ENCODE data around the gene BIK.

Gene BIK

DNA sequence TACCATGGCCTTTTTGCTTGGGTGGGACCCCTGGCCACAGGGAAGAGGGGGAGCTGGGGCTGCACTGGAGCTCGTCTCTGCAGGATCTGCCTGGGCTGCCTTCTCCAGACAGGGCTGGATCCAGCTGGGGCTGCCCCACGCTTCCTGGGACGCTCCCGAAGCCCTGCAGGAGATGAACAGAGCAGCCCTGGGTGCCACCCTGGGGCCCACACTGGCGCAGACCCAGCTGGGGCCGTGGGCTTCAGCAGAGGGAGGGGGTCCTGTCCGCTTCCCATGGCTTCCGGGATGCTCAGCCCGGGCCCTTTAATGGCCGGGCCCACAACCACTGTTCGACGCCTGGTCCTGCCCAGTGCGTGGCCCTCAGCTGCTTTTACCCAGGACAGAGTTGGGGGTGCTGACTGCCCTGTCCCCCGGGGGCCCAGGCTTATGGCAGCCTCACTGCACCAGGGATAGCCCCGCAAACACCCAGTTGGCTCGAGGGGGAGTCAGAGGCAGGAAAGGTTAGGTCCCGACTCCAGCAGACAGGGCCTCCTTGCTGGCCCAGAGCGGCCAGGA is 52.8 kb downstream of the BIK start:
- no peak for DNase-seq

DNA sequence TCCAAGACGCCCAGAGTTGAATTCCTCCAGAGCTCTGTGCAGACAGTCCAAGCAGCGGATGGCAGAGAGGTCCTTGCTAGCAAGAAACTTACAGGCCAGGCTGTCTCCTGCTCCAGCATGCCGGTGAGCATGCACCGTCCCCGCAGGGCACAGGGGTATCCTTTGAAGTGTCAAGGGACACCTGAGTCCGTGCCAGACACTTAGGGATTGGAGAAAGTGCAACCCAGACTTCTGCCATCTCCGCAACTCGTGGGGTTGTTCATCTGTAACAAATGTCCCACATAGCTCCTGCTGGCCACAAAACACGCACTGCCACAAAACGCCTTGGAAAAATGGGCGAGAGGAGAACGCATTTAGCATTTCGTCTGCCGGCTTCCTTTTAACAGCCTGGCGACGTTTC is 54.1 kb downstream of the BIK start:
- no peak for DNase-seq

DNA sequence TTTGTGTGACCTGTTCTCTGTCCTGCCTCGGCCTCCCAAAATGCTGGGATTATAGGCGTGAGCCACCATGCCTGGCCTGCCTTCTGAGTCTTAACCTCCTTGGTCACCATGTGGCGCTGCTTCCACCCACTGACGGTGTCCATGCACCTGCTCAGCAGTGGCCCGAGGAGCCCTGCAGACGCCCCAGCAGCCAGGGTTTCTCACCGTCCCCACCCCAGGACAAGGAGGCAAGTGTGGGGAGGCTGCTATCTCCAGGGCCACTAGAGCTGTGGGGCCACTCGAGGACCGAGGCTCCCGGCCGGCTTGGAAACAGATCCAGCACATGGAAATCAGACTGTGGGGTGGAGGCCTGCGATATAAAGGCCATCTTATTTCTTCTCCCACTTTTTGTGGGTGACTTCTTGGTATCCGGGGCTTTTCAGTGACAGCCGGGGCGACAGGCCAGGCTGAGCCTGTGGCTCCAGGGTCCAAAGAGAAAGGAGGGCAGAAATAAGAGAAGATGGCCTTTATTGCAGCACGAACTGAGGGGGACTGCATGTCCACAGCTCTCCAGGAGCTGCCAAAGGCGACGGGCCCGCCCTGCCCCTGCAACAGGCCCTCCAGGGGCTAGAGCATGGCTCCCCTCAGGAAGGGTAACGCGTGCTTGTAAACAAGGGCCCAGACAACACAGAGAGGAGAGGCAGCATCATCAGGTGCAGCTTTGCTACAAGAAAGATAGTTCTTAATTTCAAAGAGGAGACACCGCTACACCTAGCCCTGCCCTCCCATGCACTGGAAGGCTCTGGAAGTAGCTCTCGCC is 55.8 kb downstream of the BIK start:
- DNase-seq = no peak

DNA sequence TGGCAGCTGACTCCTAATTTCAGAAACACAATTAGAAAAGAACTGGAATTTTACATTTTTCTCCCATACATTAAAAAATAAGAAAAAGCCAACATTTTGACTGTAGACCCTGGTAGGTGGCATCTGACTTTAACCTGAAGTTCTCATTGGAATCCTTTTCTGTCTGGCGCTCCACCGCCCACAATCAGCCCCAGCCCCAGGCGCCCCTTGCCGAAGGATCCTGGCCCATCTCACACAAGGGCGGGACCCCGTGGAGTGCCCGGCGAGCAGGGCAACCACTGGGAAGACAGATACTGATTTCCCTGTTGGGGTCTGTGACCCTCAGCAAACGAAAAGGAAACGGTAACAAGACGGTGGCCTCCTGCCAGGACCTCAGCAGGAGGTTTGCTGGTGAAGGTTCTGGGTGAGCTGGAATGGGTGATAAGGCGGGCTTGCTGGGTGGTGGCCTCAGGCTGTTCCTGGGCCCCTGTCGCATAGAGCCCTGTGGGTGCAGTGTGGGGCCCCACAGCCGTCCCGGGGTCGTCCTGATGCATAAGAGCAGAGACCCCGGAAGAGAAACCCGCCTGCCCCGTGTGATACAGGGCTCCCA is 56.5 kb downstream of the BIK start:
- DNase-seq = no peak

DNA sequence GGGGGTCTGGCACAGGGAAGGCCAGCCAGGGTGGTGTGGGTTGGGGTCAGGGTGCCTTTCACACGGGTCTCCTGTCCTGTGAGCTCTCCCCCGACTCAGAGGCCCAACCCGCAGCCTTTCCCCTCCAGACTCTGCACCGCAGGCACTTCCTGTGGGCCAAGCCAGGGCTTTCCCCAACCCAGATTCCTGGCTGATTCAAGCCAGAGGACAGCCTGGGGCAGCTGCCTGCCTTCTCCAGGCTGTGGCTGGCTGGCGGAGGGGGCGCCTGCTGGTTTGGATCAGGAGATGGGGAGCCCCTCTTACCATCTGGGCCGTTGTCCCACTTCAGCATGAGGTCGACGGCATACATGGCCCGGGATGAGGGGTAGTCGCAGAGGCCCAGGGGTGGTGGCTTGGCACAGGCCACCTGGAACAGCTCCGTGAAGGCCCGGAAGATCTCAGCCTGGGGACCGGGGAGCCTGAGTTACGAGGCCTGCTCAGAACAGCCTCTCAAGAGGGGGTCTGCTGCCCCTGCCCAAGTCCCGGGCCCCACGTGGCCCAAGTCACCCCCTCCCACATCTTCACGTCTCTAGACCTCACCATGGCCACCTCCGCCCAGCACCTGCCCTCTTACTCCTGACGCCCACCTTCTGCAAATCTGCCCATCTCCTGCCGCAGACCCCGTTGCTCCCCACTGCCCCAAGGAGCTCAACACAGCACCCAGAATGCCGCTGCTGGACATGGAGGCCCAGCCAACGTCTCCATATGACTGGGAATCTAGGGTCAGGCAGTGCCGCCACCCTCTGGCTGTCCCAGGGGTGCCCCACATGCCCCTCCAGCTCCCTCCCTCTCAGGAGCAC is 58.1 kb downstream of the BIK start:
- DNase-seq = no peak

DNA sequence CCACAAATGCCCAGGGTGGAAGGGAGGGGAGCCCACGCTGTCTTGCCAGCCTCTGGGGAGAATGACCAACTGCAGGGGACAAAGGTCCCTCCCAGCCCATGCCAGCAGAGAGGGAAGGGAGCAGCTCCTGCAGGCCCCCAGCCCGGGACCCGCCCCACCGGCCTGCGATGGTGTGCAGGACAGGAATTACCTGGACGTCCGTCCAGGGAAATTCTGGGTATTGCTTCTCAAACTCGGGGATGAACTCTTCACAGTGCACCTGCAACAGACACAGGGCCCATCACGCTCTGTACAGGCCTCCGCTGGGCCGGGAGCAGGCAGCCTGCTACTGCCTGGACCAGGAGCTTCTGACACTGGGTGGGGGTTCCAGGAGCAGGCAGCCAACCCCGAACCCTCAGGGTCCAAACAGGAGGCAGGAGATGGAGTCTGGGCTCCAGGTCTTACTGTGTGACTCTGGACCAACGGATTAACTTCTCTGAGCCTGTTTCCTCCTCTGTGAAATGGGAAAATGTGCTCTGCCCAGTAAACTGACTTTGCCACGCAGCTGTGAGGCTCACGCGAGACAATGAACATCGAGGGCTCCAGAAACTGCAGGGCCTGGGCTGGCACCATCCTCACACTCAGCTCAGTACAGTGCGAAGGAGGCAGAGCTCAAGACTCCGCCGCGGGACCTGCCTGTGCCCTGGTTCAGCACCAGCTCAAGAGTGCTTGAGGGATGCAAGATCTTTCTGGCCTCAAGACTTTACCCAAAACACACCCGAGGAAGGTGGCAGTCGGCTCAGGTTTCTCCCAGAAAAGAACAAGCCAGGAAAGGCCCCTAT is 59.0 kb downstream of the BIK start:
- DNase-seq = no peak

DNA sequence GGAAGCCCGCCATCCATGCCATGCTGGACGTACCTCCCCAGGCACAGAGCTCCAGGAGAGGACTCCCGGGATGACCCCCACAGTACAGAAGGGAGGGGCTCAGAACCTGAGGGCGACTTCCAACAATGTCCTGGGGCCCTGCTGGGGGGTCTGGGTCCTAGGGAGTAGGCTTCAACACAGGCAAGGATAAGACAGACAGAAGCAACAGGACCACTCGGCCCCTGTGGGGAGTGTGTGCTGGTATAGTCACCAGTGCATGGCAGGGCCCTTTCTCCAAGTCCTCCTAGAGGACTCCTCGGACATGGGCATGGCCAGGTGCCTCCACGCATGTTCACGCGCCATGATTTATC is 59.6 kb downstream of the BIK start:
- no peak for DNase-seq

DNA sequence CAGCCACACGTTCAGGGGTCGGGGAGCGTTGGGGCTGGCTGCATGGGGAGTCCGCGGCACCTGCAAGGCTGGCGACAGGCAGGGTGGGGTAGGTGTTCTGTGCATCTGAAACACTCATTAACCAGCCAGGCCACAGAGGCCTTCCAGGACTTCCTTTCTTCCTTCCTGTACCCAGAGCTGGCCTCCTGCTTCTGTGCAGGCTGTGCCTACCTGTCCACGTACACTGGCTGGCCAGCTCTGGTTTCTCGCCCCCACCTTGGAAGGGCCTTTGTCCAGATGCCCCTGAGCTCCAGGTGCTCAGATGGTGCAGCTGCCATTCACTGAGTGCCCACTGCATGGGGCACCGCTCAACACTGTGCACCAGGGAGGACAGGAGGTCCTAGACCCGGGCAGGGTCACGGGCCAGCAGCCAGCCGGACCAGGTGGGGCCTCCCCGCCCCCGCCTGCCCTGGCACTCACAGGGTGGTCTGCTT is 60.5 kb downstream of the BIK start:
- no peak for DNase-seq

DNA sequence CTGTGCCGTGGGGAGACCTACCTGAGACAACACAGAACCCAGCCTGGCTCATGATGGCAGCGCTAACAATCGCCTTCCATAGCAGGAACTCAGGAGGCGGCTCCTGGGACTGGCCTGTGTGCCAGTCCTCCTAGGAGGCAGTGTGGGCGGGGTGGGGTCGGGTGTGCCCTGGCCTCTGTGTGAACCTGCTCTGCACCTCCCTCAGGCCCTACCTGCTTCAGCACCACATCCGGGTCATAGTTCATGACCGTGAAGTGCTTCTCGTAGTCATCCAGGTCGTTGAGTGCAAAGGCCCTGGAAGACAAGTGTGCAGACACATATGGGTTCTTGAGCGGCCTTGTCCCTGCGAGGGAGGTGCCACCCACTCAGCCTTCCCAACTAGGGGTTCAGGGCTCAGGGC is 61.1 kb downstream of the BIK start:
- no peak for DNase-seq

DNA sequence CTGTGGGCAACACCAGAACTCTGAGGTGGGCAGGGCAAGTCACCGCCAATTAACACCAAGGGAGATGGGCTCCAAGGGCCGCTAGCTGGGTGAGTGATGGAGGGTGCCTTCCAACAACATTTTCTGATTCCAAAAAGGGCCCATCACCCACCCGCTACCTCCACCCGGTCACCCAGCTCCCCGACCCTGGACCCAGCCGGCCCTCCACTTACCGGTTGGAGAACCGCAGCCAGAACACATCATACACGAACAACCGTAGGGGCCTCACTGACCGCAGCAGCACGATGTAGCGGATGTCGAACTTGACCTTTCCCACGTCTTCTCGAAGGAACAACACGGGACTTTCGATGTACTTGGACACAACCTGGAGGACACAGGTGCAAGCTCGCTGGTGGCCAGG is 61.6 kb downstream of the BIK start:
- no peak for DNase-seq

DNA sequence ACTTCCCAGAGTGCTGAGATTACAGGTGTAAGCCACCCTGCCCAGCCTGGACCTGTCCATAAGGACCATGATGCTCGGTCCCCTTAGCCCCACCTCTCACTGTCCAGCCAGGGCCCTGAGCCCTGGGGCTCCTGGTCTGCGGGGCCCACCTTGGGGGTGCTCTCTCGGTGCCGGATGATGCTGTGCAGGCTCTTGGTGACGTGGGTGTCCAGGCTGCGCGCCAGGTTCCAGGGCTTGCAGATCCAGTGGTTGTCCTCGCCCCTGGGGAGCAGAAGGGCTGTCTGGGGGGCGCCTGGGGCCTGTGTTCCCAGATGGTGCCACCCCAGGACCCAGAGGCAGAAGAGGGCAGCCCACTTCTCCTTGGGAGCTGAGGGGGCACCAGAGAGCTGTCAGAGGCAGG is 63.0 kb downstream of the BIK start:
- DNase-seq = no peak

DNA sequence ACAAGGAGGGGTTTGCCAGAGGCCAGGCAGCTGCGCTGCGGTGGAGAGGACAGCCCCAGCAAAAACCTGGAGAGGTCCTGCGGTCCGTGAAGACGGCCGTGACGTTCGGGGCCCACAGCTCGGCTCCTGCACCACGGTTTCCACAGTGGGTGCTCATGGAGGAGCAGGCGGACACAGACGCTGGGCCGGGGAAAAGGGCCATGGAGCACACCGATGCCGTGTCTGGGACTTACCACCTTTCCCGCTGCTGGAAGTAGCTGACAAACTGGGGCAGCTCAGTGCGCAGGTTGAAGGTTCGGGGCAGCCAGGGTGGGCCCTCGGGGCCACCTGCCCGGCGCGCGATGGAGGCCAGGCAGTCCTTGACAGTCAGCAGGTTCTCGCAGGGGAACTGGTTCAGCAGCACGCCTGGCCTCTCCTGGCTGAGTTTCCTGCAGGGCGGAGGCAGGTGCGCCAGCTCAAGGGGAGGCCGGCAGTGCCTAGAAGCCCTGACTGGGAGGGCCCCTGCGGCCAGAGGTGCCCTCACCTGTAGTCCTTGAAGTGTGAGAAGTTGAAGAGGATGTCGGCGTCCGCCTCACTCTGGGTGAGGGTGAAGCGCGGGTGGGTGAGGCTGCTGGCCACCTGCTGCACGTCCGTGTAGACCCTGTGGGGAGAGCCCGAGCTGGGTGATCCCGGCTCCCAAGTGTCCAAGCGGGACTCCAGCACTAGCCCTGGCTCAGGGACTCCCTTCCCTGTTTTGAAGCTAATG is 63.6 kb downstream of the BIK start:
- no peak for DNase-seq

DNA sequence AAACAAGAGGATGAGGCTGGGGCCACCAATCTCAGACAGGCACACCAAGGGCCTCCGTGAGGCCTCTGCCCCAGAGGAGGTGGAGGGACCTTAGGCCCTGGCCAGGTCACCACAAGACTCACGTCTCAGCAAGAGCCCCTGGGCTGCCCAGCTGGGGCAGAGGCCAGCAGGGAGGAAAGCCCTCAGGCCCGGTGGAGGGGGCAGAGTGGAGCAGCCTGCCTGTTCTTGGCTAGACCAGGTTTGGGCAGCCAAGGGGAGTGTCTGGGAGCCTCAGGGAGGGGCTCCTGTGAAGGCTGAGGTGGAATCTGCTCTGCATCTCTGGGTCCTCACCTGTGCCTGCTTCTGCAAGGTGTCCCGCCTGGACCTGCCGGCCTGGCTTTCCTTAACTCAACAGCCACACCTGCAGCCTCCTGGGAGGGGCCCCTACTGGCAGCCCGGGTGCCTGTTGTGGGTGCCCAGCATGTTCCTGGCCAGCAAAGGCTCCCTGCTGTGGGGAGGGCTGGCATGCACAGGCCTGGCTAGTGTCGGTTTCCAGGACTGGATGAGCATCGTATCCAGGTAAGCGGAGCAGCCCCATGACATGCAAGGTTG is 64.5 kb downstream of the BIK start:
- no peak for DNase-seq

DNA sequence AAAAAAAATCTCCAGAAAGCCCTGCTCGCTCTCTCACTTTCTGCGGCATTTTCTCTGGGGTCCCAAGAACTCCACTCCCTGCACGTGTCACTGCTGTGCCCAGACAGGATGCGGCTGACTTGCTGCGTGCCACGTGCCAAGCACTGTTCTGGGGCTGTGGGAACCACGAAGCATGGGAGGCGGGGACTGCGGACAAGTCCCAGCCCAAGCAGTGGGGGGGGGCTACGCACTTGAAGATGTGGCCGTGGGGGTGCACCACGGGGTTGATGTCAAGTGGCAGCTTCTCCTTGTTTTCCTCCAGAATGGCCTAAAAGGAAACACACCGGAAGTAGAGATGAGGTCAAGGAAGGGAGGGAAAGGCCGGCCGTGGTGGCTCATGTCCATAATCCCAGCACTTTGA is 65.5 kb downstream of the BIK start:
- DNase-seq = no peak

DNA sequence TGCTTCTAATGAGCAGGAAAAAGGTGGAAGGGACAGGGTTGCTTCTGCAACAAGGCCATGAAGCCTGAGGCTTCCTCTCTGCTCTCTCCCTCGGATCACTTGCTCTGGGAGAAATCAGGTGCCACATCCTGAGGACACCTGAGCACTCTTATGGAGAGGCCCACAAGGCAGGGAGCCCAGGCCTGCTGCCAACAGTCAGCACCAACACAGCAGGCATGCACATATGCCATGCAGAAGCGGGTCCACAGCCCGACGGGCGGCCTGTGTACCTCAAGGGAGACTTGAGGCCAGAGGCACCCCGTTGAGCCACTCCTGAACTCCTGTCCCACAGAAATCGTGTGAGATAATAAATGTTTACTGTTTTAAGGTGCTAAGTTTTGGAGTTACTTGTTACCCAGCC is 66.9 kb downstream of the BIK start:
- DNase-seq = no peak
